ENCODE results near the gene HJV. TPM values are rescaled to one million over a fixed set of nuclear protein-coding genes. Genes with fewer than 3 reads are reported as not detected.
A peak's percentile ranks its signal among the peaks of the same experiment; 100 is the strongest.

The HJV gene
- total and polyA plus RNA-seq, 2 of the 8 experiments (the other 6 are each of a cell fraction or from before 2014, with no cell fraction given) = 0.32 to 0.70 TPM

GRCh38 chr1:146019231-146020057, 2.1 kb downstream of the HJV start:
- Histone ChIP-seq H3K9me3 (ENCODE audit: insufficient read depth in 2 of 2, low read depth in 1 of 2, low read length in 1 of 2) (no peaks in the 10 kb centered on the region), H3K79me2 (ENCODE audit: control insufficient read depth in 1 of 2, insufficient read depth in 2 of 2, low read length in 2 of 2) (no peaks in the 10 kb centered on the region), H3K79me1 (ENCODE audit: low read depth, low read length) (no peaks in the 10 kb centered on the region), H3K9ac (replicated peaks in 1 of 4; ENCODE audit: extremely low read depth in 1 of 4, low read depth in 3 of 4, low read length in 3 of 4) (0 out of 7 replicates have a peak overlapping the region, but pooled peaks of 1 of the 4 experiments have one; percentile 16), H3K56ac (replicated peaks; ENCODE audit: insufficient read length, low read depth, low read length) (no peak overlapping the region), H3K36me3 (ENCODE audit: control insufficient read depth in 2 of 4, insufficient read depth in 4 of 4, low read length in 3 of 4) (no peaks in the 10 kb centered on the region), H2BK15ac (ENCODE audit: low read length) (0 out of 2 replicates have a peak overlapping the region, but pooled peaks have one; percentile 22), H3K4ac (replicated peaks; ENCODE audit: insufficient read length, low read depth, low read length) (no peak overlapping the region), H3K4me3 (ENCODE audit: extremely low read depth in 1 of 4, insufficient read depth in 2 of 4, low read depth in 3 of 4, low read length in 4 of 4) (peak overlapping the region; percentile 31 to 58 (median 39)), H3K14ac (ENCODE audit: insufficient read length) (no peak overlapping the region), H3K23ac (ENCODE audit: insufficient read length) (no peak overlapping the region), H3K27me3 (replicated peaks in 1 of 4; ENCODE audit: control insufficient read depth in 3 of 4, extremely low read depth in 1 of 4, insufficient read depth in 3 of 4, low read length in 3 of 4) (peaks cover 6 to 30% (median 24%) of the 10 kb centered on the region in 4 experiments), H4K8ac (ENCODE audit: extremely low read depth, insufficient read depth, low read length) (peak overlapping the region; percentile 79), H3K23me2 (ENCODE audit: low read depth, low read length) (peaks cover 4% of the 10 kb centered on the region), H2AFZ (ENCODE audit: low read length) (peak overlapping the region; percentile 98), H4K91ac (replicated peaks; ENCODE audit: insufficient read length, low read length) (peak overlapping the region; percentile 32), H3K18ac (ENCODE audit: extremely low read depth, low read length) (peak overlapping the region; percentile 64), H4K5ac (ENCODE audit: insufficient read length, low read depth, low read length) (no peak overlapping the region), H3K4me2 (ENCODE audit: insufficient read depth in 1 of 2, low read depth in 2 of 2, low read length in 2 of 2) (peak overlapping the region; percentile 68 to 80), H2AK5ac (ENCODE audit: low read depth, low read length) (no peak overlapping the region), H2BK120ac (replicated peaks; ENCODE audit: low read depth, low read length) (no peak overlapping the region), H2BK5ac (ENCODE audit: low read depth, low read length) (no peak overlapping the region), H3K4me1 (replicated peaks in 1 of 4; ENCODE audit: control insufficient read depth in 3 of 4, insufficient read depth in 4 of 4, low read length in 3 of 4) (peaks cover 4 to 9% (median 6%) of the 10 kb centered on the region in 4 experiments), H4K20me1 (replicated peaks in 1 of 2; ENCODE audit: control insufficient read depth in 1 of 2, insufficient read depth in 2 of 2, low read length in 2 of 2) (no peaks in the 10 kb centered on the region), H2BK20ac (ENCODE audit: low read length) (0 out of 2 replicates have a peak overlapping the region, but pooled peaks have one; percentile 37), H3K27ac (ENCODE audit: low read depth, low read length) (no peak overlapping the region), H2BK12ac (ENCODE audit: low read depth, low read length) (peak overlapping the region; percentile 10; the same call in 1 of the 2 replicates)
- no peak for FAIRE-seq
- ChIA-PET POLR2A (ENCODE audit: partially characterized antibody) (interaction anchor here (0.6 to 5.5 kb wide), 10 partner anchors 8 to 161 kb away, joined by 3 to 29 read pairs (median 3); partner anchors contain the start of genes PIAS3 and TXNIP), CTCF (ENCODE audit: partially characterized antibody) (interaction anchor here (0.6 to 6.9 kb wide), 5 partner anchors 15 to 174 kb away, joined by 3 to 58 read pairs (median 4); partner anchors contain the start of gene NUDT17)
- peak in 1 of 2 experiments; percentile 80 for DNase-seq (ENCODE audit: low read depth in 1 of 2, low spot score in 2 of 2)
- 50% methylated on average over 19 of the region's 43 CpGs; no CpG with 5 or more reads in 1 of the 2 experiments for WGBS, 2 experiments (ENCODE audit: extremely low coverage in 1 of 2, insufficient coverage in 1 of 2, insufficient read length in 1 of 2, insufficient replicate concordance in 2 of 2, low coverage in 1 of 2, low lambda C conversion rate in 2 of 2, missing lambda C conversion rate in 1 of 2)
- TF ChIP-seq MAX (IDR thresholded peaks at IDR 0.05) (peak; percentile 85), BCL11A (IDR thresholded peaks at IDR 0.05; ENCODE audit: low read depth in 2 of 2, low read length in 2 of 2) (no peak), RNF2 (IDR thresholded peaks at IDR 0.05; ENCODE audit: borderline replicate concordance, low read depth, low read length, missing control alignments, poor library complexity, severe bottlenecking) (no peak), E2F6 (IDR thresholded peaks at IDR 0.05) (peak; percentile 89), ASH2L (IDR thresholded peaks at IDR 0.05; ENCODE audit: low read length) (peak; percentile 49), KDM1A (IDR thresholded peaks at IDR 0.05; ENCODE audit: borderline replicate concordance, low read length) (peak; percentile 38; the same call in 1 of the 2 replicates), CEBPB (IDR thresholded peaks at IDR 0.05; ENCODE audit: low read depth, low read length) (no peak)
